H1 (cell line): ENCODE measurements around the gene ARHGAP10. TPM values are rescaled to one million over a fixed set of nuclear protein-coding genes. Genes with fewer than 3 reads are reported as not detected.

ENCODE experiments used
- CTCF ChIA-PET: fragments of 300-600 bp; sonication (Branson Sonifier 250); formaldehyde crosslinking; loops from one replicate; lab custom pipeline; 2021; ENCODE audit not compliant: partially characterized antibody; lab: Charles Lee
- POLR2A ChIA-PET: fragments of 300-600 bp; sonication (Branson Sonifier 250); formaldehyde crosslinking; loops from one replicate; lab custom pipeline; 2021; ENCODE audit warnings: inconsistent platforms; ENCODE audit not compliant: partially characterized antibody; lab: Charles Lee
- DNase-seq, 2 experiments: peaks; one replicate each; pipeline versions ENCODE4 v3.0.0 to v3.0.0-alpha.2; 2010 to 2022; ENCODE audit warnings: low spot score in 2 of 2, low read depth in 1 of 2, mixed read lengths in 1 of 2
- FAIRE-seq: peaks from 2 replicates; lab custom pipeline; 2011; peaks lifted over from hg19 to GRCh38; lab: Jason Lieb, UNC
- H2AFZ ChIP-seq: 2 replicates; pipeline ENCODE4 v1.8.1; 2012; ENCODE audit warnings: low read length, inconsistent platforms
- H2AK5ac ChIP-seq: 2 replicates; pipeline ENCODE4 v1.6.1; 2013; ENCODE audit warnings: low read depth, low read length
- H2BK120ac ChIP-seq: replicated peaks from 2 replicates; pipeline ENCODE3; 2013; ENCODE audit warnings: low read depth, low read length, inconsistent platforms
- H2BK12ac ChIP-seq: 2 replicates; pipeline ENCODE4 v1.6.1; 2013; ENCODE audit warnings: low read depth, low read length
- H2BK15ac ChIP-seq: 2 replicates; pipeline ENCODE4 v1.6.1; 2013; ENCODE audit warnings: low read length
- H2BK20ac ChIP-seq: 2 replicates; pipeline ENCODE4 v1.6.1; 2013; ENCODE audit warnings: low read length
- H2BK5ac ChIP-seq: 2 replicates; pipeline ENCODE4 v1.6.1; 2013; ENCODE audit warnings: low read depth, low read length
- H3K14ac ChIP-seq: 2 replicates; pipeline ENCODE4 v1.6.1; 2013; ENCODE audit warnings: inconsistent platforms; ENCODE audit not compliant: insufficient read length
- H3K18ac ChIP-seq: 2 replicates; pipeline ENCODE4 v1.6.1; 2013; ENCODE audit warnings: low read length; ENCODE audit errors: extremely low read depth
- H3K23ac ChIP-seq: 2 replicates; pipeline ENCODE4 v1.6.1; 2013; ENCODE audit warnings: inconsistent platforms; ENCODE audit not compliant: insufficient read length
- H3K23me2 ChIP-seq: 2 replicates; pipeline ENCODE4 v1.6.1; 2013; ENCODE audit warnings: low read depth, low read length
- H3K27ac ChIP-seq: 2 replicates; pipeline ENCODE4 v1.6.1; 2011; ENCODE audit warnings: low read depth, low read length, inconsistent platforms
- H3K27me3 ChIP-seq, 4 experiments: replicated peaks in 1 of 4; 1 replicate in 1 of 4; 2 replicates in 3 of 4; pipeline versions ENCODE4 v1.6.1 to v1.8.1; 2011 to 2013; ENCODE audit warnings: low read length in 3 of 4, mild to moderate bottlenecking in 3 of 4, inconsistent platforms in 2 of 4, mixed read lengths in 2 of 4, moderate library complexity in 1 of 4; ENCODE audit not compliant: control insufficient read depth in 3 of 4, insufficient read depth in 3 of 4; ENCODE audit errors: extremely low read depth in 1 of 4
- H3K36me3 ChIP-seq, 4 experiments: 2 replicates each; pipeline versions ENCODE4 v1.6.1 to v1.8.1; 2011 to 2013; ENCODE audit warnings: mild to moderate bottlenecking in 4 of 4, low read length in 3 of 4, moderate library complexity in 2 of 4, control low read depth in 1 of 4, inconsistent platforms in 1 of 4; ENCODE audit not compliant: insufficient read depth in 4 of 4, control insufficient read depth in 2 of 4
- H3K4ac ChIP-seq: replicated peaks from 2 replicates; pipeline ENCODE3; 2013; ENCODE audit warnings: low read length, low read depth, mixed read lengths, inconsistent platforms; ENCODE audit not compliant: insufficient read length
- H3K4me1 ChIP-seq, 4 experiments: replicated peaks in 1 of 4; 1 replicate in 1 of 4; 2 replicates in 3 of 4; pipeline versions ENCODE4 v1.6.1 to v1.8.1; 2011 to 2013; ENCODE audit warnings: low read length in 3 of 4, inconsistent platforms in 2 of 4, mixed read lengths in 1 of 4; ENCODE audit not compliant: insufficient read depth in 4 of 4, control insufficient read depth in 3 of 4
- H3K4me2 ChIP-seq, 2 experiments: 2 replicates each; pipeline versions ENCODE4 v1.6.1 to v1.8.1; 2011 to 2013; ENCODE audit warnings: low read depth in 2 of 2, low read length in 2 of 2, control low read depth in 1 of 2, inconsistent platforms in 1 of 2, mild to moderate bottlenecking in 1 of 2; ENCODE audit not compliant: insufficient read depth in 1 of 2
- H3K4me3 ChIP-seq, 4 experiments: fragments of 200-600, 300-600 bp in 1 of 4; sonication (generic), shearing (Covaris generic), sonication (Bioruptor Twin) in 1 of 4; 2 replicates each; pipeline versions ENCODE4 v1.5.1 to v1.8.1; 2011 to 2016; ENCODE audit warnings: low read length in 4 of 4, low read depth in 3 of 4, control low read depth in 2 of 4, inconsistent platforms in 2 of 4, mild to moderate bottlenecking in 2 of 4, mixed read lengths in 1 of 4, moderate library complexity in 1 of 4; ENCODE audit not compliant: insufficient read depth in 2 of 4; ENCODE audit errors: extremely low read depth in 1 of 4
- H3K56ac ChIP-seq: replicated peaks from 2 replicates; pipeline ENCODE3; 2013; ENCODE audit warnings: low read depth, mild to moderate bottlenecking, mixed read lengths, low read length, inconsistent platforms; ENCODE audit not compliant: insufficient read length
- H3K79me1 ChIP-seq: 2 replicates; pipeline ENCODE4 v1.6.1; 2013; ENCODE audit warnings: low read depth, low read length, control low read depth
- H3K79me2 ChIP-seq, 2 experiments: 2 replicates each; pipeline versions ENCODE4 v1.6.1 to v1.8.1; 2012 to 2013; ENCODE audit warnings: low read length in 2 of 2, mild to moderate bottlenecking in 2 of 2, inconsistent platforms in 1 of 2; ENCODE audit not compliant: insufficient read depth in 2 of 2, control insufficient read depth in 1 of 2
- H3K9ac ChIP-seq, 4 experiments: replicated peaks in 1 of 4; 1 replicate in 1 of 4; 2 replicates in 3 of 4; pipeline versions ENCODE4 v1.6.1 to v1.8.1; 2011 to 2013; ENCODE audit warnings: low read depth in 3 of 4, low read length in 3 of 4, control low read depth in 2 of 4, mild to moderate bottlenecking in 2 of 4, moderate library complexity in 2 of 4, inconsistent platforms in 1 of 4; ENCODE audit errors: extremely low read depth in 1 of 4
- H3K9me3 ChIP-seq, 2 experiments: 2 replicates each; pipeline versions ENCODE4 v1.6.1 to v1.8.1; 2012 to 2013; ENCODE audit warnings: mild to moderate bottlenecking in 2 of 2, moderate library complexity in 2 of 2, control low read depth in 1 of 2, inconsistent platforms in 1 of 2, low read depth in 1 of 2, low read length in 1 of 2, mixed read lengths in 1 of 2; ENCODE audit not compliant: insufficient read depth in 2 of 2
- H4K20me1 ChIP-seq, 2 experiments: replicated peaks in 1 of 2; 2 replicates each; pipeline versions ENCODE3 to v1.8.1; 2011 to 2013; ENCODE audit warnings: inconsistent platforms in 2 of 2, low read length in 2 of 2, mild to moderate bottlenecking in 1 of 2; ENCODE audit not compliant: insufficient read depth in 2 of 2, control insufficient read depth in 1 of 2
- H4K5ac ChIP-seq: 2 replicates; pipeline ENCODE4 v1.6.1; 2013; ENCODE audit warnings: low read length, low read depth, mixed read lengths, inconsistent platforms; ENCODE audit not compliant: insufficient read length
- H4K8ac ChIP-seq: 2 replicates; pipeline ENCODE4 v1.8.0; 2013; ENCODE audit warnings: mild to moderate bottlenecking, moderate library complexity, low read length, inconsistent platforms; ENCODE audit not compliant: insufficient read depth; ENCODE audit errors: extremely low read depth
- H4K91ac ChIP-seq: replicated peaks from 2 replicates; pipeline ENCODE3; 2013; ENCODE audit warnings: low read length, mixed read lengths, inconsistent platforms; ENCODE audit not compliant: insufficient read length
- ASH2L ChIP-seq: fragments of 200-600, 300-600 bp; sonication (generic); IDR thresholded peaks from one replicate; pipeline ENCODE4 v1.7.1; 2017; ENCODE audit warnings: low read length
- BACH1 ChIP-seq: IDR thresholded peaks from 2 replicates; pipeline ENCODE4 v1.6.1; 2012; ENCODE audit warnings: low read length, improper control_type of control experiment
- BCL11A ChIP-seq, 2 experiments: IDR thresholded peaks; one replicate each; pipeline ENCODE4 v1.6.1; 2011; ENCODE audit warnings: low read depth in 2 of 2, low read length in 2 of 2, mild to moderate bottlenecking in 2 of 2
- CHD1 ChIP-seq: IDR thresholded peaks from 2 replicates; pipeline ENCODE4 v1.6.1; 2012; ENCODE audit warnings: low read depth, low read length, improper control_type of control experiment
- CREB1 ChIP-seq: IDR thresholded peaks from 2 replicates; pipeline ENCODE4 v1.6.1; 2012; ENCODE audit warnings: inconsistent platforms
- EGR1 ChIP-seq: IDR thresholded peaks from 2 replicates; pipeline ENCODE4 v1.6.1; 2011; ENCODE audit warnings: low read depth, low read length, borderline replicate concordance
- JUN ChIP-seq: IDR thresholded peaks from 2 replicates; pipeline ENCODE4 v1.6.1; 2011; ENCODE audit warnings: low read depth, mild to moderate bottlenecking, improper control_type of control experiment, low read length
- KDM1A ChIP-seq: fragments of 200-600, 300-600 bp; sonication (generic); IDR thresholded peaks from 2 replicates; pipeline ENCODE4 v1.7.1; 2016; ENCODE audit warnings: mild to moderate bottlenecking, low read length, borderline replicate concordance
- MAFK ChIP-seq: IDR thresholded peaks from 2 replicates; pipeline ENCODE4 v1.6.1; 2012; ENCODE audit warnings: low read depth, mild to moderate bottlenecking, improper control_type of control experiment, low read length
- NRF1 ChIP-seq: IDR thresholded peaks from 2 replicates; pipeline ENCODE4 v1.6.1; 2011; ENCODE audit warnings: mild to moderate bottlenecking, low read depth, low read length, improper control_type of control experiment
- SRF ChIP-seq: IDR thresholded peaks from 2 replicates; pipeline ENCODE4 v1.6.1; 2011; ENCODE audit warnings: mild to moderate bottlenecking, low read depth, low read length, moderate library complexity
- WGBS, 2 experiments: shearing (Covaris generic) in 1 of 2; methylation state at CpG; one replicate each; pipeline versions ENCODE4 v1.1.6 to v1.1.7; 2013 to 2015; ENCODE audit warnings: low lambda C conversion rate in 2 of 2, mixed read lengths in 2 of 2, inconsistent platforms in 1 of 2, low coverage in 1 of 2, missing lambda C conversion rate in 1 of 2; ENCODE audit not compliant: insufficient replicate concordance in 2 of 2, insufficient coverage in 1 of 2, insufficient read length in 1 of 2; ENCODE audit errors: extremely low coverage in 1 of 2, missing lambda C conversion rate in 1 of 2; 5-methylcytosine and 5-hydroxymethylcytosine counted together
- polyA plus RNA-seq, 7 experiments: library from polyadenylated mRNA; depleted of rRNA in 3 of 7; stranded (reverse) in 5 of 7; unstranded in 2 of 7; fragments of >200 nt in 5 of 7; fragments of 200-250 nt in 2 of 7; gene quantifications; 1 replicate in 5 of 7; 2 replicates in 1 of 7; 4 replicates in 1 of 7; pipeline versions ENCODE4 v1.2.1 to v1.2.3, GENCODE V29; 2011 to 2013; ENCODE audit warnings: missing spikeins in 2 of 7, mixed read lengths in 2 of 7
- total RNA-seq: library from RNA; stranded (reverse); fragmentation: NEBNext Ultra II Directional; extraction: Animal tissue kit (Norgen Biotek cat#: 25700); gene quantifications from 2 replicates; pipeline ENCODE4 v1.2.1, GENCODE V29; 2021

The ARHGAP10 gene
- total and polyA plus RNA-seq, 2 of the 8 experiments (the other 6 are each of a cell fraction or from before 2014, with no cell fraction given), result 3.7 to 6.1 TPM

DNA sequence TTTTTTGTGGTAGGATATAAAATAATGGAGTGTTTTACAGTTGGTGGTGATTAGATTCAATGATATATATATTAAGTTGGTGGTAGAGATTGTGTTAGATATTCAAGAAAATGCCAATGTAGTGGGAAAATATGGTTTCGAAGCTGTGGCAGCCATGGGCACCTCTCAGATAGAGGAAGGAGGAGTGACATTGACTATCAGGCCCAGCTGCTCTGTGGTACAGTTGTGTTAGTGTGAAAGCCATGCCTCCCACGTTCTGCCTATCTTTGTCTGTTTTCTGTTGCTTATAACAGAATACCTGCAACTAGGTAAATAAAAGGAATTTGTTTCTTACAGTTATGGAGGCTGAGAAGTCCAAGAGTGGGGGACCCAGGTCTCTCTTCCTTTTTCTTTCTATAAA, 101.9 kb downstream of the ARHGAP10 start:
- H4K5ac ChIP-seq, result no peak overlapping the region
- no peak overlapping the region for H3K9ac ChIP-seq
- no peak overlapping the region for H3K27ac ChIP-seq
- H3K79me2 ChIP-seq, result no peaks in the 10 kb centered on the region
- no peak overlapping the region for H2BK5ac ChIP-seq
- no peak overlapping the region for H3K23ac ChIP-seq
- no peak for DNase-seq
- H3K4me1 ChIP-seq, result peaks cover 0 to 7% (median 0%) of the 10 kb centered on the region in 4 experiments; a peak in 2 of 7 replicates
- no peaks in the 10 kb centered on the region for H3K36me3 ChIP-seq
- POLR2A ChIA-PET, result no interaction called here
- no peak overlapping the region for H4K8ac ChIP-seq
- FAIRE-seq, result no peak
- H3K27me3 ChIP-seq, result no peaks in the 10 kb centered on the region
- no peak overlapping the region for H2BK12ac ChIP-seq
- TF ChIP-seq MAFK (no peak), SRF (no peak), KDM1A (no peak), CHD1 (no peak), CREB1 (no peak), EGR1 (no peak), ASH2L (no peak), BCL11A (IDR thresholded peaks at IDR 0.05; ENCODE audit: low read depth in 2 of 2, low read length in 2 of 2) (no peak), BACH1 (no peak), NRF1 (no peak), JUN (no peak)
- no peak overlapping the region for H4K91ac ChIP-seq
- CTCF ChIA-PET, result interaction anchor here (1.4 to 2.5 kb wide), 2 partner anchors 9 to 33 kb away, joined by 9 to 12 read pairs; no protein-coding TSS in a partner anchor
- H2BK15ac ChIP-seq, result no peak overlapping the region
- no peak overlapping the region for H3K4me3 ChIP-seq
- no peak overlapping the region for H2BK20ac ChIP-seq
- H3K9me3 ChIP-seq, result no peaks in the 10 kb centered on the region
- H2AFZ ChIP-seq, result no peak overlapping the region
- H3K14ac ChIP-seq, result no peak overlapping the region
- no peak overlapping the region for H2AK5ac ChIP-seq
- no peaks in the 10 kb centered on the region for H3K23me2 ChIP-seq
- no peak overlapping the region for H3K4ac ChIP-seq
- no peak overlapping the region for H3K18ac ChIP-seq
- 83% methylated on average over 2 of the region's 2 CpGs; no CpG with 5 or more reads in 1 of the 2 experiments for WGBS, 2 experiments
- no peaks in the 10 kb centered on the region; the same call in 1 of the 2 replicates for H3K79me1 ChIP-seq
- no peak overlapping the region for H2BK120ac ChIP-seq
- no peaks in the 10 kb centered on the region for H4K20me1 ChIP-seq
- no peak overlapping the region for H3K56ac ChIP-seq
- H3K4me2 ChIP-seq, result no peak overlapping the region
